Measurements from ENCODE around the gene MLXIP.
A peak's percentile ranks its signal among the peaks of the same experiment; 100 is the strongest.

MLXIP gene

DNA sequence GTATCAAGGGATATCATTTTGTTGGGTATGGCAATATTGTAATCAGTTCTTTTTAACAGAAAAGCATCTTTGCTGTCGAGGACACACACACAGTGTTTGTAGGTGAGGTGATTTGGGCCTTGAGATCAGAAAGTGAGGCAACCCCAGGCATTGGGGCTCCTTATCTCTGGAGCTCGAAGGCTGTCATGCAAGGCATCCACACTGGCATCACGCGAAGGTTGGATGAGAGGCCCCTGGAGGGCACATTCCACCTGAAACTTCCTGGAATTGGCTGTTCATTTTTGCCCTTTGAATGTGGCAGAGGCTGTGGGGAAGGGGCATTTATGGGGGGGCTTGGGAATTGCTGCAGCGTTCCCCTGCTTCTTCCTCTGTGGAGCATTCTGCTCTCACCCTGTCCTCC, 49.9 kb downstream of the MLXIP start:
- DNase-seq, result no peak

DNA sequence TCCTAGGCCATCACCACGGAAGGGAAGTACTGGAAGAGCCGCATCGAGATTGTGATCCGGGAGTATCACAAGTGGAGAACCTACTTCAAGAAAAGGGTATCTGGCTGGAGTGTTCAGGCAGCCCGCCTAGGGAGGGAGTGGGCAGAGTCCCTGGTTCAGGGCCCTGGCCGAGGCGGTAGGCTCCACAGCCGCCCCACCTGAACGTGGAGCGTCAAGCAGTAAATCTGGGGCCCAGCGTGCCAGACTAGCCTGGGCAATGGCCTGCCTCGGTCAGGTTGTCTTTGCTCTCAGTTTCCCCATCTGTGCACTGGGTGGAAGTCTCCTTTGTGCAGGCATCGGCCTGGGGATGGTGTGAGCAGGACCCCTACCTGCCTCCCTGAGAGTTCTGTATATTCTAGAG, 50.6 kb downstream of the MLXIP start:
- DNase-seq, result no peak

DNA sequence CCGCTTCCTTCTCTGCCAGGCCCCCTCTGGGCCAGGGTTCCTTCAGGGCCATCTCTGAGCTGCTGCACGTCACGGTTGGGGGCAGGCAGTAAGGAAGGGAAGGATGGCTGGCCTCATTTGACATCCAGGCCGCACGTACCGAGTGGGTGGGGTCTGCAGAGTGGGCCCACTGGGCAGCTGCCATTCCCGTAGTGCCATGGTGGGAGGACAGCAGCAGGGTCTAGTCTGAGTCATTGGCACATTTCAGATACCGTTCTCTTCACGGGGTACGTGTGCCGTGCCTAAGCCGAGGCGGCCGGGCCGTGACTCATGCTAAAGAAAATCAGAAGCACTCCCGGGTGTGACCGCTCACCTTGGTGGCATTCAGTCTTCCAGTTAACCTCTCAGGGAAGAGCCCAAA, 51.6 kb downstream of the MLXIP start:
- no peak for DNase-seq

DNA sequence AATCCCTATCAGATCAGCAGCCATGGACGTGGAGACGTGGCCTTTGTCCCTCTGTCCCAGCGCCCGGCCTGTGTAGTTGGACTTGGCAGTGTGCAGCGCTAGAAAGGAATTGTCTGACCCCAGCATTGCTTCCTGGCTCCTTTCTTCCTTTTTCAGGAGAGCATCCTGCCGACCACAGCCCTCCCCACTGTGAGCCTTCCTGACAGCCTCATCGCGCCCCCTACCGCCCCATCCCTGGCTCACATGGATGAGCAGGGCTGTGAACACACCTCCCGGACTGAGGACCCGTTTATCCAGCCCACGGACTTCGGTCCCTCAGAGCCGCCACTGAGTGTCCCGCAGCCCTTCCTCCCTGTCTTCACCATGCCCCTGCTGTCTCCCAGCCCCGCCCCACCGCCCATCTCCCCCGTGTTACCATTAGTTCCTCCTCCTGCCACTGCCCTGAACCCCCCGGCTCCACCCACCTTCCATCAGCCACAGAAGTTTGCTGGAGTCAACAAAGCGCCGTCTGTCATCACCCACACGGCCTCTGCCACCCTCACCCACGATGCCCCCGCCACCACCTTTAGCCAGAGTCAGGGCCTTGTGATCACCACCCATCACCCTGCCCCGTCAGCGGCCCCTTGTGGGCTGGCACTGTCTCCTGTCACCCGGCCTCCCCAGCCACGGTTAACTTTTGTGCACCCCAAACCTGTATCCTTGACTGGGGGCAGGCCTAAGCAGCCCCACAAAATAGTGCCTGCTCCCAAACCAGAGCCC, 54.8 kb downstream of the MLXIP start:
- DNase-seq, result no peak

DNA sequence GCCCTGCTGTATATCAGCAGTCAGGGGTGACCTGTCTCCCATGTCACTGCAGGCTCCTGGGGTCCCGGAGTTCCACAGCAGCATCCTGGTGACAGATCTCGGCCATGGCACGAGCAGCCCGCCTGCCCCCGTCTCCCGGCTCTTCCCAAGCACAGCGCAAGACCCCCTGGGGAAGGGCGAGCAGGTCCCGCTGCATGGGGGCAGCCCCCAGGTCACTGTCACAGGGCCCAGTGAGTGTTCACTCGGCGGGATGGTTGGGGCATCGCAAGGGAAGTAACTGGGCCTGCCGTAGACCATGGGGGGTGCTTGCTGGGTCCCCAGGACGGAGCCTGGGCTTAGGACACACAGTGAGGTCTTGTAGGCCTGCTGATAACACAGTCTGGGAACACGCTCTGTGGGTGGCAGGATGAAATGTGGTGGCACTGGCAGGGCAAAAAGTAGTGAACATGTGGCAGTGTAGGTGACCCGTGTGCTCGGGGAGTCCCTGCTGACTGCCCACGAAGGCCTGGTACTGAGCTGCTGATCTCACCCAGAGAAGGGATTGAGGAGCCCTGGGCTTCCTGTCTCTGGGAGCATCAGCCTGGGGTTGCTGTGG, 57.0 kb downstream of the MLXIP start:
- DNase-seq, result no peak

DNA sequence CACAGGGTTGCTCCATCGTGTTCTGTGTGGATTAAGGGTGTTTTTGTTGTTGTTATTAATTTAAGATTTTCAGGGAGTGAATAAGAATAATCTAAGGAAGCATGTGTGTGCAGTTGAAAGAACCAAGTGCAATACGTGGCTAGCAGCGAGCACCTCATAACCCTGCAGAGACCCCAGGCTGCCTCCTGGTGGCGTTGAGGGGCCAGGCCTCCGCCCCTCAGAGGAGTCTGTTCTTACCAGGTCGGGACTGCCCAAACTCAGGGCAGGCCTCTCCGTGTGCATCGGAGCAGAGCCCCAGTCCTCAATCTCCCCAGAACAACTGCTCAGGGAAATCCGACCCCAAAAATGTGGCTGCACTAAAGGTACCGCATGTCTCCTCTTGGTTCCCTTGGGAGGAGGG, 58.7 kb downstream of the MLXIP start:
- peak; percentile 25 for DNase-seq

DNA sequence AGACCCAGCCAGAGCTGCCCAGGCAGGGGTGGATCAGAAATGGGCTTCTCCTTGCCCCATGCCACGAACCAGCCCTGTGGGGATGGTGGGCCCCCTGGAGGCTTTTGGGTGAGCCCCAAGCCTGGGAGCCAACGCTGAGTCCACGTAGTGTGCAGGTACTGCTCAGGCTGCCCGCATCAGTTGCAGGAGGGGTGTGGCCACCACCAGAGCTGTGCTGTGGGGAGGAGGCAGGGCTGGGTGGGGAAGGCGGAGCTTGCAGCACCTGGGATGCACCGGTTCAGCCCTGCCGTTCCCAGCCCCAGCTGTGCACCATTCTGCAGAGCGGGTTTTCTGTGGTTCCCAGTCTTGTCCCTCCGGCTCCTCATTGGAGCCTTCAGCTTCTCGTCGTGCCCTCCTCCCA, 59.1 kb downstream of the MLXIP start:
- DNase-seq, result no peak

DNA sequence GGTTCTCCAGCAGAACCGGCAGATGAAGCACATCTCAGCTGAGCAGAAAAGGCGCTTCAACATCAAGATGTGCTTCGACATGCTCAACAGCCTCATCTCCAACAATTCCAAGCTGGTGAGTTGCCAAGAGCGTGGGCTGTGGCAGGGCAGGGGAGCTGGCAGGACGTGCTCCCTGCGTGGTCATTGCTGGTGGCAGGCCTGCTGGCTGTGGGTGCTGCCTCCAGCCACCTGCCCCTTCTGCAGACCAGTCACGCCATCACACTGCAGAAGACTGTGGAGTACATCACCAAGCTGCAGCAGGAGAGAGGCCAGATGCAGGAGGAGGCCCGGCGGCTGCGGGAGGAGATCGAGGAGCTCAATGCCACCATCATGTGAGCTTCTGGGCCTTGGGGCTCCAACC, 59.6 kb downstream of the MLXIP start:
- no peak for DNase-seq

DNA sequence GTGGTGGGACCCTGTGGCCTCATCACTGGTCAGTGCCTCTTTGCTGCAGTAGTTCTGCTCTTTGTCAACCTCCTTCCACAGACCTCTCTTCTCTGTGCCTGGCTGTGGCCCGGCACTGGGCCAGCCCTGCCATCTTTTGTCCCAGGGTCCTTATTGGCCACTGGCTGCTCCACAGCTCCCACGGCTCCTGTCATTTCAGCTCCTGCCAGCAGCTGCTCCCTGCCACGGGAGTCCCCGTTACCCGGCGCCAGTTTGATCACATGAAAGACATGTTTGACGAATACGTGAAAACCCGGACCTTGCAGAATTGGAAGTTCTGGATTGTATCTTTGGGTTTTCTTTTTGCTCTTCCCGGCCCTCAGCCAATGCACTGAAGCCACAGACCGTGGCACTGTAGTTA, 60.1 kb downstream of the MLXIP start:
- DNase-seq, result no peak

DNA sequence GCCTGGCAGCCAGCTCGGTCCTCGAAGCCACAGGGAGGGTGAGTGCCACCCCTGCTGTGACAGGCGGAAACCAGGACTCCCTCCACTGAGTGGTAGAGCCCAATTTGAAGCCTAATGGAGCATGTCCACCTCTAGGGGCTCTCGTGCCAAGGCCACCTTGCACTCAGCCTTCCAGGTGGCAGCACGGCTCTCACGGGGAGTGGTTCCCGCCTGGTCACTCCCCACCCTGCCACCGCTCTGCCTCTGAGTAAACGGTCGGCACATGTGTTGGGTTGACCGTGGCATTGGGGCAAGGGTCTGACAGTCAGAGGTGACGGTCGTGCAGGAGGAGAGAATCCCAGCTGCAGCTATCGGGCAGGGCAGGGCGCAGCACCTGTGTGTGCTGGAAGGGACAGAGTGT, 60.7 kb downstream of the MLXIP start:
- no peak for DNase-seq

DNA sequence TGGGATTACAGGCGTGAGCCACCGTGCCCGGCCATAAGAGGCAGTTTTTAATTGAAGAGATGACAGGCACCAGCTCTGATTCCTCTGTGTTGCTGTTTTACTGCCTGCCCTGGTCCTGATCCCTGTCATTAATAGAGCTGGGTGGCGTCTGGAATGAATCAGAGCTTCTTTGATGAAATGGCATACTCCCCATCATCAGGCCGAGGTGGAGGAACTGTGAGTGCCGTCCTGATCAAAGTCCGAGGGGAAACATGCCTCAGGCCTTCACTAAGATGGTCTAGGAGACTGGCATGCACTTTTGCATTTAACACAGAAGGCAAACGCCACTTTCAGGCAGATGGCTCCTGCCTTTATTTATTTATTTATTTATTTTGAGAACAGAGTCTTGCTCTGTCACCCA, 61.4 kb downstream of the MLXIP start:
- DNase-seq, result no peak

DNA sequence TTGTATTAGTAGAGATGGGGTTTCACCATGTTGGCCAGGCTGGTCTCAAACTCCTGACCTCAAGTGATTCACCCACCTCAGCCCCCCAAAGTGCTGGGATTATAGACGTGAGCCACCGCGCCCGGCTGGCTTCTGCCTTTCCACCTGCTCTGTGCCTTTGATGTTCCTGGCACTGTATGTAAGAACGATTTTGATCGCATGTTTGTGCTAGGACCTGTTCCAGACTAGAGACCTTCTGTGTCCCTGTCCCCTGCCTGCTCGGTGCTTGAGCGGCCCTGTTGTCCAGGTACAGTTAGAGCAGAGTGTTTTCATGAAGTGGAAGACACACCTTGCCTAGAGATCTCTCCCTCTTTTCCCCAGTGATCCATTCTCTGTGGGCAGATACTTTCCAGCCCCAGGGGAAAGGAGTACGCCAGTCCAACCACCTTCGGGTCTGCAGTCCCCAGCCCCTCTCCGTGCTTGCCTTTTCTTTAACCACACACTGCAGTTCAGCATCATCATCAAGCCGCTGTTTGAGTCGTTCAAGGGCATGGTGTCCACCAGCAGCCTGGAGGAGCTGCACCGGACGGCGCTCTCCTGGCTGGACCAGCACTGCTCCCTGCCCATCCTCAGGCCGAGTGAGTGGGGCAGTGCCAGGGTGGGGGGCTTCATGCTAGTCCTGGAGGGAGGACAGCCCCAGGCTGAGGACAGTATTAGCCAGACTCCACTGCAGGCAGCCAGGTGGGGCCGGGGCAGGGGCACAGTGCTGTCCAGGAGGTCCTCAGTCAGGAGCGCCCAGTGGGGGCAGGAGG, 62.1 kb downstream of the MLXIP start:
- no peak for DNase-seq

DNA sequence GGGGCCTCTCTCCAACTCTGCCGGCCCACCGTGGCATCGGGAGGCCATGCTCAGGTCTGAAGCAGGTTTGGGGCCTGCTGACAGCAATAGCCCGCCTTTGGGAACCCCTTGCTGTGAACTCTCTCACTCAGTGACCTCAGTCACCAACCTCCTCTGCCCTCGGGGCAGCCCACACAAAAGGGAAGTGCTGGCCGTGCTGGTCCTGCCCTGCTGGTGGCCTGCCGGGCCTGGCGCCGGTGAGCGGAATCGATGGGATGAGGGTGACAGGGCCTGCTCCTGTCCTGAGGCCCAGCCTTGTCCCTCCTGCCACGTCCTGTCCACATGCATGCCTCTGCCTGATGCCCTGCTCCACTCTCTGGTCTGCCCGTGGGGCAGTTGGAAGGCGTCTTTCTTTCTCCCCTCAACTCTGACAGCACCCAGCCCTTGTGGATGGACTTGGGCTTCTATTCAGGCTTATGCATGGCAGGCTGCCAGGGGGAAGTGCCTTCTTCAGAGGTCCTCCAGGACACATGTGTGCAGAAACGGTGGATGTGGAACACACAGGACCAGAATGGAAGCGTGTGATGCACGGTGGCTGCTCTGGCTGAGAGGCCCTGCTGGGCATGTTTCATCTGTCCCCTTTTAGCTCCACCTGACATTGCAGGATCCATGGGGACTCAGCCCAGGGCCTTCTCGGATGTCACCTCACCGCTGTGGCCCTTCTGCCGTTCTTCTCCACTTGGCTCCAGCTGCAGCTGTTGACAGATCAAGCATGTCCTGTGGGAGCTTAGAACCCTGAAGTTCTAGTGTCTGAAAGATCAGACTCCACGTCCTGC, 63.6 kb downstream of the MLXIP start:
- no peak for DNase-seq

DNA sequence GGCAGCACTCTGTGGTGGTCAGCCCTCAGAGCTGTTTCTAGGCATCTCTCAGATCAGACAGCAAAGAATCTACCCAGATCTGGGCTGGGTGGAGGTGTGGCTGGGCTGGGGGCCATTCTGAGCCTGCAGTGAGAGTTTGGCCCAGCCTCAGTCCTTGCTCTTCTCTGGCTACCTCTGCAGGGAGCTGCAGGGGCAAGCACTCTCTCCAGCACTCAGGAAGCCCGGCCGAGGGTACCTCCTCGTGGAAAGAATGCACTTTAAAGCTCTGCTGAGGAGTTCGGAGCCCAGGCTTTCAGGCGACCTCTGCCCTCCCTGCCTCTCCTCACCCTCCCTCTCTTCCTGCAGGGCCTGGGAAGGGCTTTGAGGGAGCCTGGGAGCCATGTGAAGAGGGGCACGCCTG, 64.3 kb downstream of the MLXIP start:
- DNase-seq, result no peak

DNA sequence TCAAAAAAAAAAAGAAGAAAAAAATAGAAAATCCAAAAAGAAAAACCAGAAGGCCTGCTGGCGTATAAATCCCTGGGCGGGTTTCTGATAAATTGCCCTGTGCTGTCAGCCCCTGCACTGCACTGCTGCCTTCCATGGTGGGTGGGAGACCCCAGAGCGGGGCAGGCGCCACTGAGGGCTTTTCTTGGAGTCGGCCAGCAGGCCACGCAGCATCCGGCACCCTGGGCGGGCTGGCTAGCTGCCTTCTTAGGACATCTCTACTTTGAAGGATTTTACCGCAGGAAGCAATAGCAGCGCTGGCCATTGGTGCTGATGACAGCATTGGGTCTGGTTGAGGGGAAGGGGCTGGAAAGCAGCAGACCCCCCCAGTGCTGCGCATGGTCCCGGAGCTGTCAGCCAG, 66.3 kb downstream of the MLXIP start:
- DNase-seq, result no peak

DNA sequence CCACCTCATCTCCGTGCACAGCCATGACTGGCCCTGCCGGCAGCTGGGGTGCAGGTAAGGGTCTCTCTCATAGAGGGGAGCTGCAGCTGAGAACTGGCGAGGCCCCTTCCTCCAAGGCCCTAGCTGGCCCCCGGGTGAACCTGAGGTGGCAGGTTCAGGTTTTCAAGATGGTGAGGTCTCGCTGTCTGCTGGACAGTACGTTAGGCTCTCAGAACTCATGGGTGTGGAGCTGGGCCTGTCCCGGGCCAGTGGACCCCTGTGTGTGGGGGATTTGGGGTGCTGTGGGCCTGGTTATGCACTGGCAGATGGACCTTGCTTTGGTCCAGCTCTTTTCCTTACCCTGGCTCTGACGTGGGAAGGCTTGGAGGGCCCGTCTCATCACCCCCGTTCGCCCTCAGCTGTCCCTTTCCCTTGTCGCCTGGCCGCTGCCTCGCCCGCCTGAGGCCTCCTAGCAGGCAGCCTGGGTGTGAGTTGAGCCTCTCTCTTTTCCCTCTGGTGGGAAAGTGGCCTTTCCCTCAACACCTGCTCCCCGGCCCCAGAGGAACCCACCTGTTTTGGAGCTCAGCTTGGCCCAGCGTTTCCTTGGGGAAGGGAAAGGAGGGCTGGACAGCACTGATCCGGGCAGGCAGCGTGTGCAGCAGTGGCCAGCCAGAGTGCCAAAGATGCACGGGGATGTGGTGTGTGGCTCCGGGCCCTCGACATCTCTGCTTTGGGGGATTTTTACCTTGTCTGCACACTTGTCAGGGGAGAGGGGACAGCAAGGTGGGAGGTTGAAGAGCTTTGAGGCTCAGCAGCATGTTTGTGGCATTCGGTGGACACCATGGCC, 67.2 kb downstream of the MLXIP start:
- no peak for DNase-seq

DNA sequence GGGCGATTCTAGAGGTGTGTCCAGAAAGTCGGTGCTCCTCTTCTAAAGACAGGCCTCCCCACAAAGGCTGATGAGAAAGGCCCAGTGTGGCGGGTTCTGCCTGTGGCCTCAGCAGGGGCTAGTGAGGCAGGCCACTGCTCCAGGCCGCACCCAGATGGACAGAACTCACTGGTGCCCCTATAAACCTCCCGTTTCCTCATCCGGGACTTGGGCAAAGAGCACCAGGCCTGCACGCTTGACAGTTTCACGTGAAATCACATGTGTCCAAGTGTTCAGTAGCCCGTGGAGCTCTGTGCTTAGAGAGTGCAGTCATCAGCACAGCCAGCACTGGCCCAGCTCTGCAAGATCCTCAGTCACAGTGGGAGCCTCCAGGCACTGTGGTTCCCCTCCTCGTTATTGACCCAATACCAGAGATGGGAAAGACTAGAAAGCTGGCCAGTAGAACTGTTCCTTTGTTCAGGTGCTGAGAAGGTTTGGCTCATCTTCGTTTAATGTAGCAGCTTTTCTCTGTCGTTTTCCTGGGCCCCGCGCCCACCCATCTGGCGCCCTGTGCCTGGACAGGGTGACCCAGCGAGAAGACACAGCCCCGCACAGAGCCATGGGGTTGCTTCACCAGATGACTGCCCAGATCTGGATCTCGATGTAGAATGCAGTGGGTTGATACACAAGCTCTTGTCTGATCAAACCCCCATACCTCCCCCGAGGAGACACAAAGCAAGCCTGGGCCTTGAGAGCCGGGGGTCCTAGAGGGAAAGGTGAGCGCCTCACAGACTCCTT, 69.1 kb downstream of the MLXIP start:
- DNase-seq, result no peak

DNA sequence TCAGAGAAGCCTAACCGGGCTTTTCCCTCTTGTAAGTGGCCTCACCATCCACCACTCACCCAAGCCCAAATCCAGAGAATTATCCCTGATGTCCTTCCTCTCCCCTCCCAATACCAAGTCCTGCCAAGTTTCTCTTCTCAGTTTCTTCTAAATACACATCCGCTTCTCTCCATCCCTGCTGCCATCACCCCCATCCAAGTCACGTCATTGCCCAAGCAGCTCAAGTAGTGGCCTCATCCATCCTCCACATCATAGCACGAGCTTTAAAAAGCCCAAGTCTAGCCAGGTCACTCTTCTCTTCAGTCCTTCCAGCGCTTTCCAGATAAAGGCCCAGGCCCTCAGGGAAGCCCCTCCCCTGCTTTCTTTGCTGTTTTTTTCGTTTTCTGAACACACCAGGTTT, 70.1 kb downstream of the MLXIP start:
- no peak for DNase-seq

DNA sequence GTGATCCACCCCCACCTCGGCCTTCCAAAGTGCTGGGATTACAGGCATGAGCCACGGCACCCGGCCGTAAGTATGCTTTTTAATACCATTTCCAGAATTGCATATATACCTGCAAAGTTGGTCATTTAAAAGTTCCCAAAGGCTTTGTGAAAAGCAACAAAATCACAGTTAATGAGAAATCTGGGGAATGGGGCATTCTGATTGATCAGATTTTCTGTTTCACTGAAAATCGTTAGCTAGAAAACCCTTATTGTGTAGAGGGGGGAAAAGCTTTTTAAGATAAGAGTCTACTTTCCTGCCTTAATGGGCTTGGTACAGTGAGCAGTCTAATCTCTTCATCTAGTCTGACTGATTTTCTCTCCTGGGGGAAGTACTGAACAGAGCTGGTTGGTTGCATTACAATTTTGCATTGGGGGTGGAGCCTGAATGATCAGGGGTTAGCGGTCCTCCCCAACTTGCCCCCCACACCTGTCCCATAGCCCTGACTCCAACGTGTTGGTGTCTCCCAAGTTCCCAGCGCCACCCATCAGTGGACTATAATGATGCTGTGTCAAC, 71.6 kb downstream of the MLXIP start:
- DNase-seq, result no peak

DNA sequence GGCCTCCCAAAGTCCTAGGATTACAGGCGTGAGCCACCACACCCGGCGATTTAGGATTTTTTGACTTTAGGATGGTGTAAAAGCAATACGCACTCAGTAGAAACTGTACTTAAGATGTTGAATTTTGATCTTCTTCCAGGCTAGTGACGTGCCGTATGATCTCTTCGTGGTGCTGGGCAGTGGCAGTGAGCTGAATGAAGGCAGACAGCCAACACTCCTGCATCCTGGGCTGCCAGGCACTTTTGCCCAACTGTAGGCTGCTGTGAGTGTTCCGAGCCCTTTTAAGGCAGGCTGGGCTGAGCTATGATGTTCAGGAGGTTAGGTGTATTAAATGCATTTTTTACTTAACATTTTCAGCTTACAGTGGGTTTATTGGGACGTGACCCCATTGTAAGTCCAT, 74.2 kb downstream of the MLXIP start:
- no peak for DNase-seq

DNA sequence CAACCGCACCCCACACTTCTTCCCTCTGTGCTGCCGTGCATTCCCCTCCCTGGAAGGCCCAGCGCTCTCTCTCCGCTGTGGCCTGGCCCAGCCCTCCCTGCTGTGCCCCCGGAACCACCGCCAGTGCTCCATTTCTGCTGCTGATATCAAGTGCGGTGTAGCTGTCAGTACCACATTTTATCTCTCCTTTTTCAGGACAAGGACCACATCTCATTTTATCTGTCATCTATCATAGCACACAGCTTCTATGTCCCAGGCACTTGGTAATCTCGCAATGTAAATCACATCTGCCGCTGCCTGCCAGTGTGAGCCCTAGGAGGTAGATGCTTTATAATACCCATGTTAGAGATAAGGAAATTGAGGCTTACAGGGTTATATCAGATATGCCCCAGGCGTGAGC, 77.1 kb downstream of the MLXIP start:
- peak; percentile 91 for DNase-seq
